22Rv1 (cell line): ENCODE measurements around the gene ACSF2.
"Not testable (repeated sequence)": the region's sequence is repeated elsewhere in the genome, so short reads cannot be mapped to it uniquely, and the experiment has no call there.

Source experiments
- H3K27ac ChIP-seq: fragments of 450-650 bp; 2 replicates; pipeline ENCODE4 v1.5.1; 2017
- CTCF ChIP-seq: fragments of 450-650 bp; IDR thresholded peaks from 2 replicates; pipeline ENCODE4 v1.5.1; 2017; ENCODE audit warnings: mild to moderate bottlenecking
- ZFX ChIP-seq: fragments of 450-650 bp; IDR thresholded peaks from 2 replicates; pipeline ENCODE4 v1.6.1; 2017; ENCODE audit warnings: antibody characterized with exemption, borderline replicate concordance

Gene ACSF2

GRCh38 chr17:50426472-50426782, 409 bp downstream of the ACSF2 start:
- peak overlapping the region; percentile 42; the same call in 1 of the 2 replicates for H3K27ac ChIP-seq
- TF ChIP-seq CTCF (no peak), ZFX (no peak)

GRCh38 chr17:50426814-50427787, 1.1 kb downstream of the ACSF2 start:
- TF ChIP-seq CTCF (peak; percentile 62), ZFX (no peak)
- H3K27ac ChIP-seq = peak overlapping the region; percentile 42; the same call in 1 of the 2 replicates

GRCh38 chr17:50428126-50428525, 2.1 kb downstream of the ACSF2 start:
- H3K27ac ChIP-seq = not testable (repeated sequence)

- TF ChIP-seq CTCF (no peak), ZFX (no peak)
- H3K27ac ChIP-seq = no peak overlapping the region; the same call in 1 of the 2 replicates
Measured at GRCh38 chr17:50428831-50429424, 2.9 kb downstream of the ACSF2 start.

GRCh38 chr17:50429793-50430192, 3.8 kb downstream of the ACSF2 start:
- no peak overlapping the region for H3K27ac ChIP-seq
- TF ChIP-seq CTCF = no peak
- TF ChIP-seq ZFX = no peak

- no peak overlapping the region for H3K27ac ChIP-seq
- no peak for TF ChIP-seq ZFX
- no peak for TF ChIP-seq CTCF
Measured at GRCh38 chr17:50430821-50431618, 5.0 kb downstream of the ACSF2 start.

- no peak overlapping the region for H3K27ac ChIP-seq
- TF ChIP-seq ZFX (no peak), CTCF (no peak)
Measured at GRCh38 chr17:50432125-50432762, 6.2 kb downstream of the ACSF2 start.
